Measurements from ENCODE around the gene NOP53. TPM values are rescaled to one million over a fixed set of nuclear protein-coding genes. Genes with fewer than 3 reads are reported as not detected.

The NOP53 gene
- polyA plus RNA-seq, 1 donor (not counting 4 experiments of a cell fraction or from before 2014, with no cell fraction given) = 80.2 TPM

DNA sequence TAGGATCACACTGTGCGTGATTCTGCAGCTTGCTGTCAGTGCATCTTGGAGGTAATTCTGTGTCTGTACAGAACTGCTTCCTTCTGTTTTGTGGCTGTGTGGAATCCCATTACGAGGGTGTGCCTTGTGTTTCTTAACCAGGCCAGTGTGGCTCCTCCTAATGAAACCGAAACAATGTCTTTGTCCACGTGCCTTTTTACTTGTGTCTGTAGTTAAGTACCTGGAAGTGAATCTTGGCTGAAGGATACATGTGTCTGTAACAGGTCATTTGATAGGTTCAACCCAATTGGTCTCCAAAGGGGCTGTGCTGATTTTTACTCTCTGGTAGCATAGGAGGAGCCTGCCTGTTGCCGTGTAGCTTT lies 13.1 kb downstream of the NOP53 start:
- dilution Hi-C loops (cut with MboI; ENCODE audit: extremely low pct_ligation_motif_present, low sequenced_read_pairs) = no loop called here

DNA sequence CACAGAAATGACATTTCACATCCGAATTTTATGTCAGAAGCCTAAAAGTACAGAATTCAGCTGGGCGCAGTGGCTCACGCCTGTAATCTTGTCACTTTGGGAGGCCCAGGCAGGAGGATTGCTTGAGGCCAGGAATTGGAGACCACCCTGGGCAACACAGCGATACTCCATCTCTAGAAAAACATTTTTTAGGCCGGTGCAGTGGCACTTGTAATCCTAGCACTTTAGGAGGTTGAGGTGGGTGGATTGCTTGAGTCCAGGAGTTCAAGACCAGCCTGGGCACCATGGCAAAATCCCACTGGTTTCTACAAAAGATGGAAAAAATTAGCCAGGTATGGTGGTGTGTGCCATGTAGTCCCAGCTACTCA lies 15.3 kb downstream of the NOP53 start:
- Histone ChIP-seq H3K4me3 (ENCODE audit: control insufficient read depth in 2 of 3, extremely low read depth in 1 of 3, insufficient read depth in 2 of 3, low read depth in 1 of 3, low read length in 3 of 3) (no peak overlapping the region), H3K27me3 (ENCODE audit: control insufficient read depth, extremely low read depth, insufficient read depth, low read length) (no peaks in the 10 kb centered on the region), H3K36me3 (ENCODE audit: control insufficient read depth in 2 of 2, extremely low read depth in 1 of 2, insufficient read depth in 2 of 2, low read length in 2 of 2) (peaks cover 24 to 32% of the 10 kb centered on the region in 2 experiments), H2AFZ (ENCODE audit: control insufficient read depth, low read length) (no peak overlapping the region), H3K9ac (ENCODE audit: control insufficient read depth, extremely low read depth, insufficient read depth, low read length) (no peak overlapping the region), H3K9me3 (ENCODE audit: control insufficient read depth, low read depth, low read length) (no peaks in the 10 kb centered on the region), H3K27ac (ENCODE audit: control insufficient read depth, insufficient read depth, low read length) (no peak overlapping the region), H3K4me1 (ENCODE audit: control insufficient read depth, extremely low read depth, insufficient read depth, low read length) (no peaks in the 10 kb centered on the region), H3K79me2 (ENCODE audit: control insufficient read depth, insufficient read depth, low read length) (no peaks in the 10 kb centered on the region), H3K4me2 (ENCODE audit: control insufficient read depth, extremely low read depth, insufficient read depth, low read depth, low read length) (no peak overlapping the region), H4K20me1 (ENCODE audit: control insufficient read depth, extremely low read depth, insufficient read depth, low read length) (no peaks in the 10 kb centered on the region), H3K9me1 (ENCODE audit: control insufficient read depth, extremely low read depth, insufficient read depth, low read length) (no peaks in the 10 kb centered on the region)
- FAIRE-seq (no peak), DNase-seq (ENCODE audit: low read depth, low spot score) (no peak)
- no peak for TF ChIP-seq EZH2 (IDR thresholded peaks at IDR 0.05; ENCODE audit: low read length)
- TF ChIP-seq, protein P1, sequence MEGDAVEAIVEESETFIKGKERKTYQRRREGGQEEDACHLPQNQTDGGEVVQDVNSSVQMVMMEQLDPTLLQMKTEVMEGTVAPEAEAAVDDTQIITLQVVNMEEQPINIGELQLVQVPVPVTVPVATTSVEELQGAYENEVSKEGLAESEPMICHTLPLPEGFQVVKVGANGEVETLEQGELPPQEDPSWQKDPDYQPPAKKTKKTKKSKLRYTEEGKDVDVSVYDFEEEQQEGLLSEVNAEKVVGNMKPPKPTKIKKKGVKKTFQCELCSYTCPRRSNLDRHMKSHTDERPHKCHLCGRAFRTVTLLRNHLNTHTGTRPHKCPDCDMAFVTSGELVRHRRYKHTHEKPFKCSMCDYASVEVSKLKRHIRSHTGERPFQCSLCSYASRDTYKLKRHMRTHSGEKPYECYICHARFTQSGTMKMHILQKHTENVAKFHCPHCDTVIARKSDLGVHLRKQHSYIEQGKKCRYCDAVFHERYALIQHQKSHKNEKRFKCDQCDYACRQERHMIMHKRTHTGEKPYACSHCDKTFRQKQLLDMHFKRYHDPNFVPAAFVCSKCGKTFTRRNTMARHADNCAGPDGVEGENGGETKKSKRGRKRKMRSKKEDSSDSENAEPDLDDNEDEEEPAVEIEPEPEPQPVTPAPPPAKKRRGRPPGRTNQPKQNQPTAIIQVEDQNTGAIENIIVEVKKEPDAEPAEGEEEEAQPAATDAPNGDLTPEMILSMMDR (optimal IDR thresholded peaks at IDR 0.05 in 1 of 3, IDR thresholded peaks at IDR 0.05 in 1 of 3, conservative IDR thresholded peaks at IDR 0.05 in 1 of 3; ENCODE audit: extremely low read depth in 1 of 3, insufficient read depth in 2 of 3, low read length in 3 of 3) = no peak
- dilution Hi-C loops (cut with MboI; ENCODE audit: extremely low pct_ligation_motif_present, low sequenced_read_pairs) = no loop called here

More for the DNA sequence above, 13.1 kb downstream of the NOP53 start:
- FAIRE-seq (no peak), DNase-seq (ENCODE audit: low read depth, low spot score) (no peak)
- Histone ChIP-seq H3K27ac (ENCODE audit: control insufficient read depth, insufficient read depth, low read length) (no peak overlapping the region), H3K4me1 (ENCODE audit: control insufficient read depth, extremely low read depth, insufficient read depth, low read length) (no peaks in the 10 kb centered on the region), H3K9ac (ENCODE audit: control insufficient read depth, extremely low read depth, insufficient read depth, low read length) (no peak overlapping the region), H3K4me2 (ENCODE audit: control insufficient read depth, extremely low read depth, insufficient read depth, low read depth, low read length) (no peak overlapping the region), H4K20me1 (ENCODE audit: control insufficient read depth, extremely low read depth, insufficient read depth, low read length) (no peaks in the 10 kb centered on the region), H3K9me3 (ENCODE audit: control insufficient read depth, low read depth, low read length) (no peaks in the 10 kb centered on the region), H2AFZ (ENCODE audit: control insufficient read depth, low read length) (no peak overlapping the region), H3K4me3 (ENCODE audit: control insufficient read depth in 2 of 3, extremely low read depth in 1 of 3, insufficient read depth in 2 of 3, low read depth in 1 of 3, low read length in 3 of 3) (no peak overlapping the region), H3K79me2 (ENCODE audit: control insufficient read depth, insufficient read depth, low read length) (no peaks in the 10 kb centered on the region), H3K9me1 (ENCODE audit: control insufficient read depth, extremely low read depth, insufficient read depth, low read length) (no peaks in the 10 kb centered on the region), H3K27me3 (ENCODE audit: control insufficient read depth, extremely low read depth, insufficient read depth, low read length) (no peaks in the 10 kb centered on the region), H3K36me3 (ENCODE audit: control insufficient read depth in 2 of 2, extremely low read depth in 1 of 2, insufficient read depth in 2 of 2, low read length in 2 of 2) (peaks cover 28 to 37% of the 10 kb centered on the region in 2 experiments)
- no peak for TF ChIP-seq EZH2 (IDR thresholded peaks at IDR 0.05; ENCODE audit: low read length)
- TF ChIP-seq, protein P1 (optimal IDR thresholded peaks at IDR 0.05 in 1 of 3, IDR thresholded peaks at IDR 0.05 in 1 of 3, conservative IDR thresholded peaks at IDR 0.05 in 1 of 3; ENCODE audit: extremely low read depth in 1 of 3, insufficient read depth in 2 of 3, low read length in 3 of 3) = no peak

All from keratinocyte (primary cell).